KMS-11 (cell line): Measurements from ENCODE around the gene ATP10B.
A peak's percentile ranks its signal among the peaks of the same experiment; 100 is the strongest.

Source experiments
- H2AFZ ChIP-seq: fragments of 200-600 bp; sonication (generic); 2 replicates; pipeline ENCODE4 v1.6.1; 2016; ENCODE audit warnings: antibody characterized with exemption, mixed run types, low read depth
- H3K27ac ChIP-seq: fragments of 200-600 bp; sonication (generic); 2 replicates; pipeline ENCODE4 v1.6.1; 2016; ENCODE audit warnings: mild to moderate bottlenecking, mixed run types
- H3K27me3 ChIP-seq: fragments of 200-600 bp; sonication (generic); 2 replicates; pipeline ENCODE4 v1.6.1; 2017; ENCODE audit warnings: mild to moderate bottlenecking, low read depth, mixed run types, moderate library complexity; ENCODE audit not compliant: insufficient read depth
- H3K36me3 ChIP-seq: fragments of 200-600 bp; sonication (generic); 2 replicates; pipeline ENCODE4 v1.6.1; 2017; ENCODE audit warnings: mild to moderate bottlenecking, mixed run types; ENCODE audit not compliant: insufficient read depth
- H3K4me1 ChIP-seq: fragments of 200-600 bp; sonication (generic); 2 replicates; pipeline ENCODE4 v1.6.1; 2016; ENCODE audit warnings: mild to moderate bottlenecking, low read depth, mixed run types; ENCODE audit not compliant: poor library complexity, severe bottlenecking
- H3K4me2 ChIP-seq: fragments of 200-600 bp; sonication (generic); 2 replicates; pipeline ENCODE4 v1.7.0; 2016; ENCODE audit warnings: mild to moderate bottlenecking, mixed run types
- H3K4me3 ChIP-seq: fragments of 200-600 bp; sonication (generic); IDR thresholded peaks from 2 replicates; pipeline ENCODE4 v1.6.1; 2017; ENCODE audit warnings: low read depth, low read length, mixed read lengths; ENCODE audit not compliant: insufficient read depth
- H3K79me2 ChIP-seq: fragments of 200-600 bp; sonication (generic); 2 replicates; pipeline ENCODE4 v1.6.1; 2016; ENCODE audit warnings: low read depth, mixed run types; ENCODE audit not compliant: insufficient read depth
- H3K9ac ChIP-seq: fragments of 200-600 bp; sonication (generic); 2 replicates; pipeline ENCODE4 v1.6.1; 2016; ENCODE audit warnings: mild to moderate bottlenecking, mixed run types
- H4K20me1 ChIP-seq: fragments of 200-600 bp; sonication (generic); 2 replicates; pipeline ENCODE4 v1.6.1; 2016; ENCODE audit warnings: mild to moderate bottlenecking, mixed run types; ENCODE audit not compliant: insufficient read depth
- CTCF ChIP-seq: fragments of 200-600 bp; sonication (generic); conservative IDR thresholded peaks from 2 replicates; pipeline ENCODE4 v1.6.1; 2017; ENCODE audit warnings: low read depth, mild to moderate bottlenecking, antibody characterized with exemption, low read length, moderate library complexity, mixed read lengths

The ATP10B gene

GRCh38 chr5:160693831-160694465 lies 158.1 kb downstream of the ATP10B start:
- no peak for TF ChIP-seq CTCF

GRCh38 chr5:160692271-160692670 lies 159.7 kb downstream of the ATP10B start:
- no peak for TF ChIP-seq CTCF
- H3K4me2 ChIP-seq, result no peak overlapping the region
- H3K79me2 ChIP-seq, result no peaks in the 10 kb centered on the region
- H4K20me1 ChIP-seq, result no peaks in the 10 kb centered on the region
- H2AFZ ChIP-seq, result no peak overlapping the region
- H3K27ac ChIP-seq, result no peak overlapping the region
- no peaks in the 10 kb centered on the region for H3K27me3 ChIP-seq
- no peaks in the 10 kb centered on the region for H3K36me3 ChIP-seq
- H3K4me1 ChIP-seq, result no peaks in the 10 kb centered on the region
- no peak overlapping the region for H3K4me3 ChIP-seq
- H3K9ac ChIP-seq, result no peak overlapping the region

More at GRCh38 chr5:160693831-160694465, 158.1 kb downstream of the ATP10B start:
- Histone ChIP-seq H3K79me2 (no peaks in the 10 kb centered on the region), H3K4me1 (no peaks in the 10 kb centered on the region), H3K4me2 (no peak overlapping the region), H3K4me3 (no peak overlapping the region), H3K36me3 (no peaks in the 10 kb centered on the region), H2AFZ (no peak overlapping the region), H3K27ac (no peak overlapping the region), H3K9ac (no peak overlapping the region), H4K20me1 (no peaks in the 10 kb centered on the region), H3K27me3 (no peaks in the 10 kb centered on the region)

- H3K79me2 ChIP-seq, result no peaks in the 10 kb centered on the region
- H3K4me2 ChIP-seq, result no peak overlapping the region
- H2AFZ ChIP-seq, result no peak overlapping the region
- no peaks in the 10 kb centered on the region for H3K27me3 ChIP-seq
- H3K4me3 ChIP-seq, result no peak overlapping the region
- H3K4me1 ChIP-seq, result no peaks in the 10 kb centered on the region
- peak; percentile 73 for TF ChIP-seq CTCF
- H3K9ac ChIP-seq, result no peak overlapping the region
- no peaks in the 10 kb centered on the region for H4K20me1 ChIP-seq
- no peaks in the 10 kb centered on the region for H3K36me3 ChIP-seq
- no peak overlapping the region for H3K27ac ChIP-seq
These were observed 166.3 kb downstream of the ATP10B start for GRCh38 chr5:160685695-160686094.

GRCh38 chr5:160685219-160685618 lies 166.8 kb downstream of the ATP10B start:
- no peak overlapping the region for H3K4me3 ChIP-seq
- H2AFZ ChIP-seq, result no peak overlapping the region
- H3K27ac ChIP-seq, result no peak overlapping the region
- H3K9ac ChIP-seq, result no peak overlapping the region
- no peaks in the 10 kb centered on the region for H4K20me1 ChIP-seq
- TF ChIP-seq CTCF, result no peak
- no peak overlapping the region for H3K4me2 ChIP-seq
- H3K4me1 ChIP-seq, result no peaks in the 10 kb centered on the region
- no peaks in the 10 kb centered on the region for H3K36me3 ChIP-seq
- H3K27me3 ChIP-seq, result no peaks in the 10 kb centered on the region
- no peaks in the 10 kb centered on the region for H3K79me2 ChIP-seq
